HEK293T (cell line): ENCODE measurements around the gene NEDD9.

Experiments used
- FOXA1 ChIP-seq: fragments of 450-650 bp; IDR thresholded peaks from 2 replicates; pipeline ENCODE4 v1.6.1; 2016; ENCODE audit warnings: mild to moderate bottlenecking
- L3MBTL2 ChIP-seq: fragments of 450-650 bp; conservative IDR thresholded peaks from 2 replicates; pipeline ENCODE4 v1.6.1; 2016; ENCODE audit warnings: mild to moderate bottlenecking

- no peak for TF ChIP-seq FOXA1
- TF ChIP-seq L3MBTL2, result no peak
Measured at GRCh38 chr6:11276228-11276627, 43.8 kb upstream of the NEDD9 start.
